Activated T-cell treated with anti-CD3 and anti-CD28 coated beads, Interleukin-2, amount 50 U/mL, for 48 hours (primary cell): ENCODE results near the gene TAPBP.
"Not testable (repeated sequence)": the region's sequence is repeated elsewhere in the genome, so short reads cannot be mapped to it uniquely, and the experiment has no call there.

Source experiments
- DNase-seq, 2 experiments: peaks; one replicate each; pipeline ENCODE4 v3.0.0-alpha.2; 2020

TAPBP gene

DNA sequence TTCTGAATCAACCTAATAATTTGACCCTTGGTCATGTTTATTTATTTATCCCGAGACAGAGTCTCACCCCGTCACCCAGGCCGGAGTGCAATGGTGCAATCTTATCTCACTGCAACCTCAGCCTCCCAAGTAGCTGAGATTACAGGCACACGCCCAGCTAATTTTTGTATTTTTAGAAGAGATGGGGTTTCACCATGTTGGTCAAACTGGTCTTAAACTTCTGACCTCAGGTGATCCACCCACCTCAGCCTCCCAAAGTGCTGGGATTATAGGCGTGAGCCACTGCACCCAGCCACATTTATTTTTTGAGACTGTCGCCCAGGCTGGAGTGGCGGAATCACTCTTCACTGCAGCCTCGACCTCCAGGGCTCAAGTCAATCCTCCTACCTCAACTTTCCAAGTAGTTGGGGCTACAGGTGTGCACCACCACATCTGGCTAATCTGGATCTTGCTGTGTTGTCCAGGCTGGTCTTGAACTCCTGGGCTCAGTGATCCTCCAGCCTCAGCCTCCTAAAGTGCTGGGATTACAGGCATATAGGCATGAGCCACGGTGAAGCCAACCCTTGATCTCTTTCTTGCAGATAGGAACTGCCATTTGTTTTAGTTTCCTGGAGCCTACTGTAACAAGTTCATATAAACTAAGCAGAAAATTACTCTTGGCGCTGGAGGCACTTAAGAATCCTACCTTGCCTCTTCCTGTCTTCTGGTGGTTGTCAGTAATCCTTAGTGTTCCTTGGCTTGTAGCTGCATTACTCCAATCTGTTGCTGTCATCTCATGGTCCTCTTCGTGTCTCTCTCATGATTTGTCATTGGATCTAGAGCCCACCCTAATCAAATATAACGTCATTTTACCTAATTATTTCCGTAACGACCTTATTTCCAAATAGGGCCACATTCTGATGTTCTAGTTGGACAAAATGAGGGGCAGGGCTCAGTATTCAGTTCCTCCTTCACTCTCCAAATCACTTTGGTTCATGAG, 39.7 kb downstream of the TAPBP start:
- peak in 1 of 2 experiments; percentile 41 for DNase-seq

DNA sequence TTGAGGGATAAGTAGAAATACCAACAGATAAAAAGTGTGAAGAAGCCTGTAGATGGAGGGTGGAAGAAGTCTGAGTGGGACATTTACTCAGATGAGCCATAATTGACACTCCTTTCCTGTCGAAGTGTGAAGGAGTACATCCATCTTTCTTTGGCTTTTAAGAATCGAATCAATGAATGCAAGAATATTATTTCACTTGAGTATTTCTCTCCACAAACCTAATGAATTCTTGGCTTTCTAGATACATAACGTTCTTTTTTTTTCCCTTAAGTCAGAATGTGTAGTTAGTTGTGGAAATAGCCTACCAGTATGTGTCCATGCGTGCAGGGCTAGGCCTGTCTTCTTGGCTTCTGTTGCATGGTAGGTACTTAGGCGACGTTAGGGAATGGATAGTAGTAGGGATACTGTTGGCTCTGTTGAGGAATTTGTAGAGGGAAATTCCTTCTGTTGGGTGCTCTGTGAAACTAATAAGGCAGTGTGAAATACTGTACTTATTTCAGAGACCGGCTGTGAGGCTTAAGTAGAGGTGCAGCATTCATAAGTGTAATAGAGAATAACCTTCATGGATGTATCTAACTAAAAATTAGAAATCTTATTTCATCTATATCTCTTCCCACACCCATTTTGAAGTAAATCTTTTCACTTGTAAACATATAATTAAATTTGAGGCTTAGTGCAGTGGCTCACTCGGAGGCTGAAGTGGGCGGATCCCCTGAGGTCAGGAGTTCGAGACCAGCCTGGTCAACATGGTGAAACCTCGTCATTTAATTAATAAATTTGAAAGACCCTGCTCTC, 40.6 kb downstream of the TAPBP start:
- DNase-seq: no peak

DNA sequence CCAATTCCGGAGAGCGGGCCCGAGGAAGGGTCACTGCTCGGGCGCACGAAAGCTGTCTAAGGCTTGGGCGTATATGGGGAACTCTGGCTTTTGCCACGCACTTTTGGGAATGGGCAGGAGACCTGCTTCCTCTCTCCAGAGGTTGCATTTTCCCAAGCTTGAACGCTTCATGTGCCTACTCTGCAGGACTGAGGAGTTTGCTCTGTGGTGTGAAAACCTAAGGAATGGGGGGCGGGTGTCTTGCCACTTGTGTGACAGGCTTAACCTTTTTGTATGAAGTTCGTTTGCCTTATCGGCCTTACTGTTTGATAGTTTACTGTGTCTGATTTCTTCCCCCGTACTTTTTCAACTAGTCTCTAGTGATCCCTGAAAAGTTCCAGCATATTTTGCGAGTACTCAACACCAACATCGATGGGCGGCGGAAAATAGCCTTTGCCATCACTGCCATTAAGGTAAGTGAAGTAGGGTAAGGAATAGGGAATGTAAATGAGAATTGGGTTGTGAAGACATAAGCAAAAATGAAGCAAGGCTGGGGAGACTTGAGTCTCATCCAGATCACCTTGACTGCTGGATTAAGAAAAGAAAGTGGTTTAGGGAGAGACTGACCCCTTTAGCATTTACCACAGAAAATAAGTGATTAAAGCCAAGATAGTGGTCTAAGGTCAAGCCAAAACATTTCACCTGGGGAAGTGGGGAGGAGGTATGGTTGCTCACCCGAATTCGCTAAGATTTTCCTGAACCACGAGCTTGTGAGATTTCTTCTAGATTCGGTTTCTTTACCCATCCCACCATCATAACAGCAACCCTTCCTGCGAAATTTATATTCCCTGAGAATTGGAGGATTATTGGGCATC, 41.4 kb downstream of the TAPBP start:
- no peak for DNase-seq

DNA sequence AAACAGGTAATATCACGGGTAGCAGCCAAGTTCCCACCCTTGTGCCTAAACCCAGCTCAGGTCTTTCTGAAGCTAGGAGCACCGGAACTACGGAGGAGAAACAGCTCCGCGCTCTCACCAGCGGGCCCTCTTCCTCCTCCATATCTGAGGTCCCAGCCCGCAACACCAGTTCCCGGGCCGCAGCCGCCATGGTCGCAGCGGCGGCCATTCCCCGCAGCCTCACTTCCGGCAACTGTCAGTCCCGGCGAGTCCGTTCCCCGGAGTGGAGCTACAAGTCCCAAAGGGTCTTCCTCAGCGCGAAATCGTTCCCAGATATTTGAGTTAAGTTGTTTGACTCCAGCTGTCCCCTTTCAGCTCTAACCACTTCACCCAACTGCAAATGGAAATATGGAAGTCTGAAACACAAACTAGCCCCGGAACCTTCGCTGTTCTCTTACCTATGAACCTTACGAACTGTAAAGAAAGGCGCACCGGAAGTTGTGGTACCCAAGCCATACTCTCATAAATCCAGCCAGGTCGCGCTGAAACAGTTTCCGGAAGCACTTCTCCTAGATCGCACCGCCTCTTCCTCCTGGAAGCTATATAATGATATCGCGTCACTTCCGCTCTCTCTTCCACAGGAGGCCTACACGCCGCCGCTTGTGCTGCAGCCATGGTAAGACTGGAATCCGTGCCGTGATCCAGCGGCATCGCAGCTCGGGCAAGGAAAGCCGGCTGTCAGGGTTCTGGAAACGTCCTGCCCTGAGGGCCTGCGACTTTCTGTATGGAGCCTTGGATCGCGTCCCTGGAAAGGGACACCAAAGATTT, 42.2 kb downstream of the TAPBP start, which contains the start of the genes RPS18 and VPS52:
TSS of gene RPS18 (plus strand) at position 608 of the 807 bp plus-strand sequence. CDS start at position 653, 45 bp downstream.
TSS of gene VPS52 (minus strand) at position 409 of the 807 bp plus-strand sequence. CDS start at position 208, 201 bp downstream.
- peak; percentile 92 to 93 for DNase-seq

DNA sequence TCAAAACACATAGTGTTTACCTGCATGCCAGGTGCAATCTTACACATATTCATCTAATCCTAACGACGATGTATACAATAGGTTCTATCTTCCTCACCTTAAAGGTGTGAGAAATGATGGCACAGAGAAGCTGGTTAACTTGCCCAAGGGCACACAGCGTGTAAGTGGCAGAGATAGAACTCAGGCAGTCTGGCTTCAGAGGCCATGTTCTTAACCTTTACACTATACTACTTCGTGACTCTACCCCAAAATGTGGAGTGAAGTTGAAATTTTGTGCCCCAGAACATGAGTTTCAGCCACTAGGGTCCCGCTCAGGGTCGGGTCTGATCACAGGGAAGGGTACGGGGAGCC, 42.8 kb downstream of the TAPBP start:
- DNase-seq: no peak

DNA sequence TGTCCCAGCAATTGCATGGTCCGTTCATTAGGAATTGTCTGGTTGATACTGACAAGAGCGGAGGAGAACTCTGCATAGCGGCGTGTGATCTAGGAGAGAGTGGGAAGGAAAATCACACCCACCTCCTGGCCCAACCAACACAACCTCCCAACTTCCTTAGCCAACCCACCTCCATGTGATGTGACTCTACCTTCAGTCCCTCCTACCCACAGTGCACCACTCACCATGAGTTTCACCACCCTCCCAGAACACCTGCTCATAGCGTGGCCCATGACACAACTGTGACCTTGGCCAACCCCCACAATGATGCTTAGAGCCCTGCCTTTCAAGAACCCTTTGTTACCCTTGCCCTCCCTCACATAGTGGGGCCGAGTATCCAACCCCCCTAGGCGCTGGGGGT, 49.9 kb downstream of the TAPBP start:
- DNase-seq: no peak

DNA sequence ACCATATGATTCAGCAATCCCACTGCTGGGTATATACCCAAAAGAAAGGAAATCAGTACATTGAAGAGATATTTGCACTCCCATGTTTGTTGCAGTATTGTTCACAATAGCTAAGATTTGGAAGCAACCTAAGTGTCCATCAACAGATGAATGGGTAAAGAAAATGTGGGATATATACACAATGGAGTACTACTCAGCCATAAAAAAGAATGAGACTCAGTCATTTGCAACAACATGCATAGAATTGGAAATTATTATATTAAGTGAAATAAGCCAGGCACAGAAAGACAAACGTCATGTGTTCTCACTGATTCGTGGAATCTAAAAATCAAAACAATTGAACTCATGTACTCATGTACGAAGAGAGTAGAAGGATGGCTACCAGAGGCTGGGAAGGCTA, 51.4 kb downstream of the TAPBP start:
- DNase-seq: not testable (repeated sequence)

DNA sequence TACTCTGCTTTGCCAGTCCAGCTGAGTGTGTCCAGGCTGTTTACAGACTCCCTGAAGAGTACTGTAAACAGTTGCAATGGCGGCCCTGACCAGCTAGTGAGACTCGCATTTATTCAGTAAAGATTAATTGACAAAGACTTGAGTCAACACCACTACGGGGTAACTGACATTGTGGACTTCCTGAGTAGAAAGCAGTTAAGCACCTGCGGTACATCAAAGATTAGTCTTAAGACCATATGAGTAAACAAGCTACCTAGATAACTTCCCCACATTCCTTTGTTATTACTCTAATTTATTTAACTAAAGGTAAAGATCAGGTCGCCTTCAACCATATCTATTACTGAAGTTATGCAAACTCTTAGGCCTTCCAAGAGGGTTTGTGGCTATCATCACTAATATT, 54.8 kb downstream of the TAPBP start:
- DNase-seq: no peak

DNA sequence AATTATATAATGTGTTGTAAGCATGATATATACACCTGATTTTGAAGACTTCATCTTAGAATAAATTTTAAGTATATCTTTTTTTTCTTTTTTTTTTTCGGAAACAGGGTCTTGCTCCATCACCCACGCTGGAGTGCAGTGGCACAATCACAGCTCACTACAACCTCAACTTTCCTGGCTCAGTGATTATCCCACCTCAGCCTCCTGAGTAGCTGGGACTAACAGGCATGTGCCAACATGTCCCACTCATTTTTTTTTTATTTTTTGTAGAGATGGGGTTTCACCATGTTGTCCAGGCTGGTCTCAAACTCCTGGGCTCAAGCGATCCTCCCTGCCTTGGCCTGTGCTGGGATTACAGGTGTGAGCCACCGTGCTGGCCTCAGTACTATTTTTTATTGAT, 59.3 kb downstream of the TAPBP start:
- no peak for DNase-seq

DNA sequence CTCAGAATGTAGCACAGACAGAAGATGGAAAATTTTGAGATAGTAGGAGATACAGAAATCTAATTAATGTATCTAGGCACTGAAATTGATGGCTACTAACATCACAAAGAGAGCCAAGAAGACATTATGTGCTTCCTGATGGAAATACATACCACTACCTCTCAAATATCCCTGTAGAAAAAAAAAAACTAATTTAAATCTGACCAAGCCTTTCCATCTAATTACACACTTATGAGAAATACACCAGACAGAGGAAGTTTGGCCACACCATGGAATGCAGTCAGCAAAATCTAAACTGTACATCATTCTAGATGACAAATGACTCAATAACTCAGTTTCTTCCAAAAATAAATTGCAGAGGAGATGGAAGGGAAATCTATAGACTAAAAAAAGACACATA, 61.1 kb downstream of the TAPBP start:
- DNase-seq: no peak

DNA sequence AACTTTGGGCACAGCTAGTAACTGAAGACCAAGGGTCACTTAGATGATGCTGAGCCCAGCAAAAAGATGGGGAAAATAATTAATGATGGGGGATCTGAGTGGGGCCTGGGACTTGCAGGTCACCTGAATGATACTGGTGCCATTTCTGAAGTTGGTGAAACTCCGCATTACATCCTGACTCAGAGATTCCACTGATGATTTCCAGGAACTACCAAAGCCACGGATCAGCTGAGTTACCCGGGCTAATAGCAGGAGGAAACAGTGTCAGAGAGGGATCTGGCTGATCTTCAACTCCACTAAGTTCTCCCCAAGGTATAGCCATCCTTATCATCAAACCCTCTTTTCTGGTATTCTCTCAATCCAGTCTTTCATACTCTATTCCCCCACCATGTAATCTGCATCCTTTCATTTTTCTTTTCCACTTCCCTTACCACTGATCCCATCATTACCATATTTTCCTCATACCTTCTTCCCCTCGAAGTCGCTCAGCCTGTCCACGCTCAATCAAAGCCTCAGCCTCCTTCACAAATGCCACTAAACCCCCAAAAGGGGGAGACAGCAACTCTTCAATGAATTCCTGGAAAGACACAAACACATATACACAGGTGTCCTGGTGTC, 62.4 kb downstream of the TAPBP start:
- peak in 1 of 2 experiments; percentile 40 for DNase-seq

DNA sequence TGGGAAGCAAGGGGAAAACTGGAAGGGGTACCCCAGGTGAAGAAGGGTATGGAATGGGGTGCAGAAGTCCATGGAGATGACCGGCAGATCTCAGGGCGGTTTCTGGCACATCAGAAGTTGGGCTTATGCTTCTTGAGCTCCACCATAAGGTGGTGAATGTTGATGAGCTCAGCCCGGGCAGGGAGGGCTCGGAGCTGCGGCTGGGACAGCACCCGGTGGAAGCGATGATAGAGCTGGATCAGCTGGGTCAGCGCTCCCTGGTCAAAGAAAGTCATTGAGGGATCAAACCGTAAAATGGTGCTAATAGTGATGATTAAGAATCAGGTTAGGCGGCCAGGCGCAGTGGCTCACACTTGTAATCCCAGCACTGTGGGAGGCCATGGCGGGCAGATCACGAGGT, 63.1 kb downstream of the TAPBP start:
- no peak for DNase-seq

DNA sequence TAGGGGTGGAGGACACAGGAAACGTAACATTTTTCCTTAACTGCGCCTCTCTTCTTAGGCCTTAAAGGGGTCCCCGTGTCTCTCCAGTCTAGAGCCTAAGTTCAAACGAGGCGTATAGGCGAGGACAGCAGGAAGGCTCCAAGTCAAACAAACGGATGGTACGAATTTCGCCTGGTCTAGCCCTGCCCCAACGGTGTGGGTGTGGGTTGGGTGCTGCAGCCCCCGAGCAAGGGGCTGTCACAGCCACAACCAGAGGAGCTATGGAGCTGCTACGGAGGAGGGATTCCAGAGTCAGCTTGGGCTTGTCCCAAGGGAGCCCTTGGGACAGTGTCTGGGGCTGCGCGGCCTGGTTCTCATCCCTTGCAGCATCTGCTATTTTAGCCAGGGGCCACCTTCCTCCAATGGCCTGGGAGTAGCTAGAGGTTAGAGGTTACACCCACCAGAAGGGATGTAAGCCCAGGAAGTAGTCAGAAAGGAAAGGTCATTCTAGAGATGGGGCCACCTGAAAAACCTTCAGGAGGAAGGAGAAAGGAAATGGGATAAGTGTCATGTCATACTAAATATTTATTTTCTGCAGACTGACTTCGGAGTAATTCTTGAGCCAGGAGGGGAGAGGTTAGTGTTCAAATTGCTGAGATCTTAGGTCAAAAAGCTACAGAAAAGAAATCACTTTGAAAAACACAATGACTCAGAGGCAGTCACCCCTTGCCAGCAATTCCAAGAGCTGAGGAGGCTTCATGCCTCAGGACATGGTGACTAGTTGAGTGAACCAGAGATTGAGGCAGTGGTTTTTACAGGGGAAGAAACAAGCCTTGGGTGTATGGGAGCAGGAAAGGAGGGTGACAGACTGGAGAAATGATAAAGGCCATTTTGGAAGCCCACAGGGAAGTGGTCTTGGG, 63.9 kb downstream of the TAPBP start:
- DNase-seq: peak in 1 of 2 experiments; percentile 47
